Thyroid gland (tissue), 4 donors: Measurements from ENCODE around the gene TGFBRAP1. TPM values are rescaled to one million over a fixed set of nuclear protein-coding genes. Genes with fewer than 3 reads are reported as not detected.

Source experiments
- DNase-seq, 2 donors: peaks; one replicate each; pipeline ENCODE4 v3.0.0-alpha.2; 2019
- H3K27ac ChIP-seq, 3 donors: fragments of 200-600 bp; sonication (generic); 1 replicate in 2 of 3; 2 replicates in 1 of 3; pipeline ENCODE4 v1.5.1; 2016 to 2019; ENCODE audit warnings: mild to moderate bottlenecking in 1 of 3, moderate library complexity in 1 of 3
- H3K27me3 ChIP-seq: fragments of 200-600 bp; sonication (generic); one replicate; pipeline ENCODE4 v1.5.1; 2019
- H3K36me3 ChIP-seq, 2 donors: fragments of 200-600 bp; sonication (generic); one replicate each; pipeline ENCODE4 v1.5.1; 2016 to 2019
- H3K4me1 ChIP-seq, 2 donors: fragments of 200-600 bp; sonication (generic); one replicate each; pipeline ENCODE4 v1.5.1; 2017 to 2019
- H3K4me3 ChIP-seq, 3 donors: fragments of 200-600 bp; sonication (generic); replicated peaks in 1 of 3; 1 replicate in 2 of 3; 2 replicates in 1 of 3; pipeline ENCODE4 v1.5.1; 2016; ENCODE audit warnings: mild to moderate bottlenecking in 1 of 3
- H3K9me3 ChIP-seq: fragments of 200-600 bp; sonication (generic); one replicate; pipeline ENCODE4 v1.5.1; 2017
- POLR2A ChIP-seq, 2 donors: fragments of 450-650 bp; IDR thresholded peaks; one replicate each; pipeline ENCODE4 v1.6.1; 2017; ENCODE audit warnings: antibody characterized with exemption in 2 of 2, mild to moderate bottlenecking in 2 of 2, moderate library complexity in 1 of 2
- WGBS, 2 donors: methylation state at CpG; one replicate each; pipeline ENCODE4 v1.1.5; 2017; 5-methylcytosine and 5-hydroxymethylcytosine counted together
- intact Hi-C: fragments of 100-400 bp; cut with DNase I; formaldehyde crosslinking; loops from one replicate; pipeline ENCODE4 v1.15.1; 2023
- total RNA-seq, 4 donors: library from RNA; depleted of rRNA; stranded (reverse); fragments of >200 nt; gene quantifications; one replicate each; pipeline ENCODE4 v1.2.3, GENCODE V29; 2016
- TF ChIP-seq, protein P1 (sequence below), 6 experiments: fragments of 200-600 bp in 3 of 6; fragments of 450-650 bp in 3 of 6; sonication (generic) in 3 of 6; IDR thresholded peaks; one replicate each; pipeline ENCODE4 v1.5.1; 2016 to 2019; ENCODE audit warnings: antibody characterized with exemption in 6 of 6, mild to moderate bottlenecking in 2 of 6, inconsistent platforms in 1 of 6, moderate library complexity in 1 of 6

TGFBRAP1 gene
- total RNA-seq, 4 donors from 2014 or later: 35.4 to 53.2 (median 40.1) TPM

DNA sequence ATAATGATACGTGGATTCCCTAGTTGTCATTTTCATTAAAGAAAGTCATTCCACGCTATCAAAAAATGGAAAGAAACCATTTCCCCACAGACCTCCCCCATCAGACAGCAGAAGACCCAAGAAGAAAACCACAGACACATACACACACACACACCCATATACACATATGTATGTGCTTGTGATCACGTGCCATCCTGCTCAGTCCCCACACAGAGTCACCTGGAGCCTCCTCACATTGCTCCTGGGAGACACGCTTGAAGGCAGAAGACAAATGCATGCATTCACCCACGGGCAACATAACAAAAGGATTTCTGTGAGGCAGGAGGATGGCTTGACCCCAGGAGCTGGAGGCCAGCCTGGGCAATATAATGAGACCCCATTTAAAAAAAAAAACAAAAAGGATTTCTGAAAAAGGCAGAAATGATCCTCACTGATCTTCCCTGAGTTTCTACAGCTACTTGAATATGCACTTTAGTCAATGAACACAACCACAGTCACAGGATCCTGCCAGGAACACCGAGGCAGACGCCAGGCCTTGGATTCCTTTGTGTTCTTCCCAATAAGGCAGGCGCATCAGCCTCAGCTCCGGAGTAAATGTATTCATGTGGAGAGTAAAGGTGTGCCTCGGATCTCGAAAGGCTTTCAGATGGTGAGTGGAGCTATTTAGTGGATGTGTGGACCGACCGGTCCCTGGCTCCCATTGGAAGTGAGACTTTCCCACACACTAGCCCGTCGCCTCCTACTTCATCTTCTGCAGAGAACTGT lies 21.0 kb downstream of the TGFBRAP1 start:
- no peak for TF ChIP-seq POLR2A (IDR thresholded peaks at IDR 0.05)
- TF ChIP-seq, protein P1, sequence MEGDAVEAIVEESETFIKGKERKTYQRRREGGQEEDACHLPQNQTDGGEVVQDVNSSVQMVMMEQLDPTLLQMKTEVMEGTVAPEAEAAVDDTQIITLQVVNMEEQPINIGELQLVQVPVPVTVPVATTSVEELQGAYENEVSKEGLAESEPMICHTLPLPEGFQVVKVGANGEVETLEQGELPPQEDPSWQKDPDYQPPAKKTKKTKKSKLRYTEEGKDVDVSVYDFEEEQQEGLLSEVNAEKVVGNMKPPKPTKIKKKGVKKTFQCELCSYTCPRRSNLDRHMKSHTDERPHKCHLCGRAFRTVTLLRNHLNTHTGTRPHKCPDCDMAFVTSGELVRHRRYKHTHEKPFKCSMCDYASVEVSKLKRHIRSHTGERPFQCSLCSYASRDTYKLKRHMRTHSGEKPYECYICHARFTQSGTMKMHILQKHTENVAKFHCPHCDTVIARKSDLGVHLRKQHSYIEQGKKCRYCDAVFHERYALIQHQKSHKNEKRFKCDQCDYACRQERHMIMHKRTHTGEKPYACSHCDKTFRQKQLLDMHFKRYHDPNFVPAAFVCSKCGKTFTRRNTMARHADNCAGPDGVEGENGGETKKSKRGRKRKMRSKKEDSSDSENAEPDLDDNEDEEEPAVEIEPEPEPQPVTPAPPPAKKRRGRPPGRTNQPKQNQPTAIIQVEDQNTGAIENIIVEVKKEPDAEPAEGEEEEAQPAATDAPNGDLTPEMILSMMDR (IDR thresholded peaks at IDR 0.05): no peak
- no peak for DNase-seq
- Histone ChIP-seq H3K4me1 (peaks cover 9 to 18% of the 10 kb centered on the region in 2 donors), H3K27me3 (no peaks in the 10 kb centered on the region), H3K9me3 (no peaks in the 10 kb centered on the region), H3K4me3 (no peak overlapping the region), H3K27ac (peak overlapping the region; percentile 31 to 35 (median 34)), H3K36me3 (peaks cover 12% of the 10 kb centered on the region in 2 donors)
- WGBS, 2 donors: 78 to 85% methylated on average over 15 of the region's 15 CpGs
- intact Hi-C loops: no loop called here

DNA sequence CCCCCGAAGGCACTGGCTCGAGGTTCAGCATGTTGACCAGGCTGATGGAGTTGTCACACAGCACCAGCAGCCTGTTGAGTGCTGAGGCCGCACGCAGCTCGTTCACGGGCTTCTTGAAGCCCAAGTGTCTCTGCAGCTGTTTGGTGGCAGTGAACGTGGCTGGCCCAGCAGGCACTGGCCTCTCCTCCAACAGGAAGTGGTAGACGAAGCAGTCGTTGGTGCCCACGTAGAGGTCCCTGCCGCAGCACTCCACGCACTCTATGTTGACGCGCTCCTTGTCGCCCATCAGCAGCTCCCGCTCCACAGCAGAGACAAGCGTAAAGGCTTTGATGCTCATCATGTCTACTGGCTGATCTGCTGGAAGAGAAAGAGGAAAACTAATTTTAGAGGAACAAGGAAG lies 21.6 kb downstream of the TGFBRAP1 start:
- intact Hi-C loops: no loop called here
- no peaks in the 10 kb centered on the region for H3K9me3 ChIP-seq
- 93 to 95% methylated on average over 9 to 12 of the region's 17 CpGs for WGBS, 2 donors
- H3K4me3 ChIP-seq: no peak overlapping the region
- DNase-seq: no peak
- no peak overlapping the region for H3K27ac ChIP-seq
- TF ChIP-seq, protein P1 (IDR thresholded peaks at IDR 0.05): no peak
- TF ChIP-seq POLR2A (IDR thresholded peaks at IDR 0.05): no peak
- H3K36me3 ChIP-seq: peaks cover 12% of the 10 kb centered on the region in 2 donors
- no peaks in the 10 kb centered on the region for H3K27me3 ChIP-seq
- H3K4me1 ChIP-seq: peaks cover 9 to 18% of the 10 kb centered on the region in 2 donors

DNA sequence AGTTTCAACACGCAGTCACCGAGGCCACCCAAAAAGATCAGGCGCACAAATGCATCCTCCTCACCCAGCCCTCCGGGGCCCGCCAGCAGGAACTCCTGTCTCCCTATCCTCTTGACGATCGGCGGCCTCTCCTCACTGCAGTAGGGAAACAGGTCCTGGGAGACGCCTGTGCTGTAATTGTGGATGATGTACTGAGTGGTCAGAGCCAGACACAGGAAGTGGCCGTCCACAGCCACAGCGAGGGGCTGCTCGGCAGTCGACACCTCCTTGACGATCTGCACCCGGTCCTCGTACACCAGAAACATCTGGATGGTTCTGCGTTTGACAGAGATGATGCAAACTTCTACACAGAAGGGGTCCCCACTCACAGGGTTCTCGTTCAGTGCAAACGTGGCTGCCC lies 22.0 kb downstream of the TGFBRAP1 start:
- no peaks in the 10 kb centered on the region for H3K27me3 ChIP-seq
- no peaks in the 10 kb centered on the region for H3K9me3 ChIP-seq
- peaks cover 9 to 18% of the 10 kb centered on the region in 2 donors for H3K4me1 ChIP-seq
- WGBS, 2 donors: 86 to 95% methylated on average over 15 to 16 of the region's 19 CpGs
- TF ChIP-seq, protein P1 (IDR thresholded peaks at IDR 0.05): no peak
- no peak for TF ChIP-seq POLR2A (IDR thresholded peaks at IDR 0.05)
- no peak for DNase-seq
- no peak overlapping the region for H3K4me3 ChIP-seq
- intact Hi-C loops: no loop called here
- H3K27ac ChIP-seq: no peak overlapping the region
- peaks cover 12% of the 10 kb centered on the region in 2 donors for H3K36me3 ChIP-seq

DNA sequence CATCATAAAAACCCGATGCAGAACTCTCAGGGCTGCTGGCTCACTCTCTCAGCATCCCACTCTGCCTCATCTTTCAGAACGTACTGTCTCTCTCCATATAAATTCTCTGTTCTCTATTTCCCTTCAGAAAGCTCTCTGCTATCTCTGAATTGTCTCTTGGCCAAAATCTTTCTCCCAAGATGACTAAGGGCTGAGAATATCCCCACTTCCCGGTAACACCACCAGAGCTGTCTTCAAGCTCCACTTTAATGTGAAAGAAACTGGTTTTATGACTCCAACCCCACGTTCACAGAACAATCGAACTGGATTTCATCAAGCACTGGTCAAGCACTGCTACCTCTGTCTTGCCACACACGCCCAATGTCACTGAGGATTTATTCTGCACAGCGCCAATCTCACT lies 22.4 kb downstream of the TGFBRAP1 start:
- H3K27me3 ChIP-seq: no peaks in the 10 kb centered on the region
- no peak for TF ChIP-seq POLR2A (IDR thresholded peaks at IDR 0.05)
- TF ChIP-seq, protein P1 (IDR thresholded peaks at IDR 0.05): no peak
- H3K36me3 ChIP-seq: peaks cover 12% of the 10 kb centered on the region in 2 donors
- no peak overlapping the region for H3K27ac ChIP-seq
- intact Hi-C loops: no loop called here
- no peaks in the 10 kb centered on the region for H3K9me3 ChIP-seq
- no peak overlapping the region for H3K4me3 ChIP-seq
- no peak for DNase-seq
- peaks cover 9 to 18% of the 10 kb centered on the region in 2 donors for H3K4me1 ChIP-seq
- 91 to 95% methylated on average over 7 of the region's 7 CpGs for WGBS, 2 donors

DNA sequence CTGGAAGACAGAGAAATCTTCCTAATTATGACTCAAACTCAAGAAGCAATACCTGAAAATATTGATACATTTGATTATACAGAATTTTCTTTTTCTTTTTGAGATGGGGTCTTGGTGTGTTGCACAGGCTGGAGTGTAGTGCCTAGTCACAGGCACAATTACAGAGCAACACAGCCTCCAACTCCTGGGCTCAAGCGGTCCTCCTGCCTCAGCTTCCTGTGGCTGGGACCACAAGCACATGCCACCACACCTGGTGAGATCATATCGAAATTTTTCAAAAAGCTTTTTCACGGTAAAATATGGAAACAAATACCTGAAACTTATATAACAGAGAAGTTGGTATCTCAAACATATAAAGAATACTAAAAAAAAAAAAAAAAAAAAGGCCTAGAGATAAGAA lies 27.9 kb downstream of the TGFBRAP1 start:
- TF ChIP-seq POLR2A (IDR thresholded peaks at IDR 0.05): no peak
- TF ChIP-seq, protein P1 (IDR thresholded peaks at IDR 0.05): no peak

More for the DNA sequence above, 27.9 kb downstream of the TGFBRAP1 start:
- Histone ChIP-seq H3K4me1 (peaks cover 17 to 28% of the 10 kb centered on the region in 2 donors), H3K27ac (no peak overlapping the region), H3K4me3 (no peak overlapping the region), H3K36me3 (peaks cover 0 to 4% of the 10 kb centered on the region in 2 donors), H3K27me3 (no peaks in the 10 kb centered on the region), H3K9me3 (no peaks in the 10 kb centered on the region)
- intact Hi-C loops: no loop called here
- 90 to 100% methylated on average over 3 of the region's 3 CpGs for WGBS, 2 donors
- no peak for DNase-seq
